ENCODE data around the gene NOP10. TPM values are rescaled to one million over a fixed set of nuclear protein-coding genes. Genes with fewer than 3 reads are reported as not detected.

NOP10 gene
- total RNA-seq, 1 donor: 190 TPM

GRCh38 chr15:34364041-34364440, 21.1 kb upstream of the NOP10 start:
- TF ChIP-seq CTCF (IDR thresholded peaks at IDR 0.05; ENCODE audit: insufficient read depth, low read depth, low read length): no peak
- H3K4me3 ChIP-seq (ENCODE audit: low read depth, low read length): no peak overlapping the region
- DNase-seq (ENCODE audit: low read depth): no peak

GRCh38 chr15:34362047-34362773, 19.3 kb upstream of the NOP10 start:
- no peak overlapping the region for H3K4me3 ChIP-seq (ENCODE audit: low read depth, low read length)
- no peak for DNase-seq (ENCODE audit: low read depth)
- TF ChIP-seq CTCF (IDR thresholded peaks at IDR 0.05; ENCODE audit: insufficient read depth, low read depth, low read length): no peak

DNA sequence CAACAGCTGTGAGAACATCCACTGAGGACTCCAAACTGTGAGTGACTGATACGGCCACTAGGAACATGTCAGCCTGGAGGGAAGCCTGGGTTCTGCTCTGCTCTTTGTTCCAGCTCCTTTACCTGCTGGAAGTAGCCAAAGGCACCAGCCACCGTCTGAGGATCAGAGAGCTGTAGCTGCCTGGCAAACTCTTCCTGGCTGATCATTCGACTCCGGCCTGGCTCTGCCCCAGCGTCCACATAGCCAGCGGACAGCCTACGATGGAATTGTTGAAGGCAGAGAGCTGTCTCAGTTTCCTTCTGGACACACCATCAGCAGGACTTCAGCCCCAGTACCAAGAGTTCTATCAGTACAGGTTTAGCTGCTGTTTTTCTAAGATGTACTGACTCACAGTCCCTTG, 18.3 kb upstream of the NOP10 start:
- TF ChIP-seq CTCF (IDR thresholded peaks at IDR 0.05; ENCODE audit: insufficient read depth, low read depth, low read length): no peak
- no peak for DNase-seq (ENCODE audit: low read depth)

GRCh38 chr15:34360298-34360697, 17.4 kb upstream of the NOP10 start:
- TF ChIP-seq CTCF (IDR thresholded peaks at IDR 0.05; ENCODE audit: insufficient read depth, low read depth, low read length): no peak
- no peak for DNase-seq (ENCODE audit: low read depth)
- no peak overlapping the region for H3K4me3 ChIP-seq (ENCODE audit: low read depth, low read length)

More for the DNA sequence above, 18.3 kb upstream of the NOP10 start:
- H3K4me3 ChIP-seq (ENCODE audit: low read depth, low read length): no peak overlapping the region

GRCh38 chr15:34359416-34359815, 16.5 kb upstream of the NOP10 start:
- TF ChIP-seq CTCF (IDR thresholded peaks at IDR 0.05; ENCODE audit: insufficient read depth, low read depth, low read length): no peak
- DNase-seq (ENCODE audit: low read depth): no peak
- no peak overlapping the region for H3K4me3 ChIP-seq (ENCODE audit: low read depth, low read length)

DNA sequence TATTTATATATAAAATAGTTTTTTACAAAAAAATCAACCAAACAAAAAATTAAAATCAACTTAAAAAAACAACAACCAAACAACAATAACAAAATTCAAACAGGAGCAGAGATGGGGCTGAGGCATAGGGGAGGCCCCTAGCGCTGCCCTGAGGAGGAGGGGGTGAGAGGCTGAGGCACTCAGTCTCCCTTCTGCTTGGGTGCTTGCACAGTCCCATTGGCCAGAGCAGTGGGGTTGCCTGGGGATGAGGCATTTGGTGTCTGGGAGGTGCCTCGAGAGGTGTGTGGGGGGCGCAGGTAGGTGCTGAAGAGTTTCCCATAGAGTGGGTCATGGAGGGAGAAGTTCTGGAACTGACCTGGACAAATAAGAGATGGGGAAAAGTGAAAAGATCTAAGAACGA, 16.0 kb upstream of the NOP10 start:
- no peak for TF ChIP-seq CTCF (IDR thresholded peaks at IDR 0.05; ENCODE audit: insufficient read depth, low read depth, low read length)
- H3K4me3 ChIP-seq (ENCODE audit: low read depth, low read length): no peak overlapping the region
- DNase-seq (ENCODE audit: low read depth): no peak

GRCh38 chr15:34358367-34358766, 15.4 kb upstream of the NOP10 start:
- no peak overlapping the region for H3K4me3 ChIP-seq (ENCODE audit: low read depth, low read length)
- peak; percentile 27 for TF ChIP-seq CTCF (IDR thresholded peaks at IDR 0.05; ENCODE audit: insufficient read depth, low read depth, low read length)
- DNase-seq (ENCODE audit: low read depth): no peak
